ENCODE measurements around the gene CGREF1. TPM values are rescaled to one million over a fixed set of nuclear protein-coding genes. Genes with fewer than 3 reads are reported as not detected.
A peak's percentile ranks its signal among the peaks of the same experiment; 100 is the strongest.

Gene CGREF1
- total RNA-seq, 1 experiment from 2014 or later, result 4.0 TPM

- Histone ChIP-seq H3K4me1 (ENCODE audit: control insufficient read depth in 1 of 2, insufficient read depth in 2 of 2, low read length in 2 of 2) (peaks cover 0 to 5% of the 10 kb centered on the region in 2 experiments; a peak in 3 of 4 replicates), H2AFZ (ENCODE audit: low read depth, low read length, poor library complexity, severe bottlenecking) (no peak overlapping the region), H3K9me3 (ENCODE audit: control insufficient read depth in 1 of 2, insufficient read depth in 1 of 2, low read depth in 1 of 2, low read length in 2 of 2) (no peaks in the 10 kb centered on the region), H3K4me3 (replicated peaks in 1 of 2; ENCODE audit: low read depth in 1 of 2, low read length in 2 of 2) (no peak overlapping the region), H3K4me2 (ENCODE audit: low read length) (no peak overlapping the region), H3K36me3 (ENCODE audit: control insufficient read depth in 1 of 2, insufficient read depth in 2 of 2, low read length in 2 of 2) (peaks cover 14 to 19% of the 10 kb centered on the region in 2 experiments; a peak in 3 of 4 replicates), H3K9ac (ENCODE audit: low read length) (no peak overlapping the region), H3K27me3 (ENCODE audit: insufficient read depth, low read length) (no peaks in the 10 kb centered on the region), H3K79me2 (ENCODE audit: insufficient read depth, low read length) (peaks cover 7% of the 10 kb centered on the region), H3K27ac (ENCODE audit: low read depth, low read length) (no peak overlapping the region), H4K20me1 (ENCODE audit: insufficient read depth) (no peaks in the 10 kb centered on the region), H3K9me2 (ENCODE audit: insufficient read depth) (no peaks in the 10 kb centered on the region)
- no peak for TF ChIP-seq SRF (IDR thresholded peaks at IDR 0.05; ENCODE audit: low read depth)
- no peak for TF ChIP-seq ZFX (IDR thresholded peaks at IDR 0.05)
- TF ChIP-seq RAD21 (IDR thresholded peaks at IDR 0.05; ENCODE audit: low read depth), result no peak
- no peak for TF ChIP-seq EZH2phosphoT487 (IDR thresholded peaks at IDR 0.05; ENCODE audit: borderline replicate concordance)
- no peak for TF ChIP-seq POLR2AphosphoS5 (IDR thresholded peaks at IDR 0.05; ENCODE audit: low read depth, low read length)
- TF ChIP-seq ZBTB33 (IDR thresholded peaks at IDR 0.05; ENCODE audit: extremely low read depth, insufficient replicate concordance, low read length), result no peak
- TF ChIP-seq ELF1 (IDR thresholded peaks at IDR 0.05; ENCODE audit: borderline replicate concordance, low read depth), result no peak
- TF ChIP-seq YY1 (IDR thresholded peaks at IDR 0.05; ENCODE audit: extremely low read depth, insufficient replicate concordance, low read depth, low read length), result no peak
- no peak for TF ChIP-seq EGR1 (IDR thresholded peaks at IDR 0.05; ENCODE audit: low read depth)
- no peak for TF ChIP-seq JUND (IDR thresholded peaks at IDR 0.05)
- TF ChIP-seq REST (IDR thresholded peaks at IDR 0.05; ENCODE audit: low read depth), result no peak
- no peak for TF ChIP-seq CTCF (IDR thresholded peaks at IDR 0.05 in 2 of 3, conservative IDR thresholded peaks at IDR 0.05 in 1 of 3; ENCODE audit: borderline replicate concordance in 1 of 3, insufficient read depth in 1 of 3, low read depth in 2 of 3, low read length in 2 of 3)
- CTCF ChIA-PET, result no interaction called here
- DNase-seq (ENCODE audit: low read depth, low spot score) (no peak), ATAC-seq (peak; percentile 19; the same call in 1 of the 2 replicates)
- POLR2A ChIA-PET, result no interaction called here
- RAD21 ChIA-PET (ENCODE audit: low non-redundant PET in 1 of 2, low total read pairs in 2 of 2, uncharacterized antibody in 2 of 2, unreplicated experiment in 2 of 2), result interaction anchor here in 1 of 2 experiments (0.6 kb wide), 1 partner anchor 120 kb away, joined by 3 read pairs; no protein-coding TSS in a partner anchor
- intact Hi-C loops (cut with micrococcal nuclease), result no loop called here
- no TSS peak for BruUV-seq (replicated peaks)
These were observed 9.1 kb upstream of the CGREF1 start for GRCh38 chr2:27127883-27128667.

Measured in HCT116 (cell line).